Neutrophil (primary cell): ENCODE data around the gene CARD10.
A peak's percentile ranks its signal among the peaks of the same experiment; 100 is the strongest.

Experiments
- H3K27ac ChIP-seq: fragments of 200-600 bp; sonication (generic); 2 replicates; pipeline ENCODE4 v1.5.1; 2016; ENCODE audit warnings: mild to moderate bottlenecking, moderate library complexity
- H3K27me3 ChIP-seq: fragments of 200-600 bp; sonication (generic); 2 replicates; pipeline ENCODE4 v1.6.0; 2016; ENCODE audit warnings: mild to moderate bottlenecking
- H3K36me3 ChIP-seq: fragments of 200-600 bp; sonication (generic); 2 replicates; pipeline ENCODE4 v1.5.1; 2017
- H3K4me1 ChIP-seq, 2 experiments: fragments of 200-600 bp in 1 of 2; sonication (generic) in 1 of 2; 1 replicate in 1 of 2; 2 replicates in 1 of 2; pipeline versions ENCODE4 v1.5.1 to v1.6.1; 2013 to 2016; ENCODE audit warnings: low read depth in 1 of 2, low read length in 1 of 2, mild to moderate bottlenecking in 1 of 2, moderate library complexity in 1 of 2; ENCODE audit not compliant: control insufficient read depth in 1 of 2, insufficient read depth in 1 of 2
- H3K4me3 ChIP-seq, 2 experiments: fragments of 200-600 bp in 1 of 2; sonication (generic) in 1 of 2; 1 replicate in 1 of 2; 2 replicates in 1 of 2; pipeline ENCODE4 v1.5.1; 2013 to 2016; ENCODE audit warnings: low read depth in 1 of 2, low read length in 1 of 2, mild to moderate bottlenecking in 1 of 2, moderate library complexity in 1 of 2
- H3K9me3 ChIP-seq: fragments of 200-600 bp; sonication (generic); 2 replicates; pipeline ENCODE4 v1.5.1; 2016
- CTCF ChIP-seq: fragments of 200-600 bp; sonication (generic); IDR thresholded peaks from 2 replicates; pipeline ENCODE4 v1.5.1; 2016; ENCODE audit warnings: antibody characterized with exemption

The CARD10 gene

GRCh38 chr22:37462436-37462835 lies 56.8 kb downstream of the CARD10 start:
- Histone ChIP-seq H3K9me3 (no peaks in the 10 kb centered on the region), H3K27ac (no peak overlapping the region), H3K4me3 (no peak overlapping the region), H3K4me1 (no peaks in the 10 kb centered on the region), H3K36me3 (peaks cover 18% of the 10 kb centered on the region), H3K27me3 (no peaks in the 10 kb centered on the region)
- no peak for TF ChIP-seq CTCF

- Histone ChIP-seq H3K36me3 (peaks cover 16% of the 10 kb centered on the region), H3K4me1 (no peaks in the 10 kb centered on the region), H3K4me3 (no peak overlapping the region), H3K9me3 (no peaks in the 10 kb centered on the region), H3K27me3 (no peaks in the 10 kb centered on the region), H3K27ac (no peak overlapping the region)
- TF ChIP-seq CTCF = no peak
Measured at GRCh38 chr22:37461961-37462360, 57.3 kb downstream of the CARD10 start.

GRCh38 chr22:37460684-37461083 lies 58.5 kb downstream of the CARD10 start:
- Histone ChIP-seq H3K36me3 (peaks cover 5% of the 10 kb centered on the region), H3K9me3 (no peaks in the 10 kb centered on the region), H3K27me3 (peaks cover 4% of the 10 kb centered on the region), H3K4me3 (no peak overlapping the region), H3K4me1 (no peaks in the 10 kb centered on the region), H3K27ac (no peak overlapping the region)
- no peak for TF ChIP-seq CTCF

GRCh38 chr22:37459206-37459605 lies 60.0 kb downstream of the CARD10 start:
- peaks cover 10% of the 10 kb centered on the region for H3K27me3 ChIP-seq
- no peaks in the 10 kb centered on the region for H3K4me1 ChIP-seq
- no peak overlapping the region for H3K27ac ChIP-seq
- H3K4me3 ChIP-seq = no peak overlapping the region
- no peak for TF ChIP-seq CTCF
- H3K9me3 ChIP-seq = no peaks in the 10 kb centered on the region
- H3K36me3 ChIP-seq = no peaks in the 10 kb centered on the region

GRCh38 chr22:37457093-37457893 lies 61.9 kb downstream of the CARD10 start:
- no peak overlapping the region for H3K27ac ChIP-seq
- H3K4me1 ChIP-seq = no peaks in the 10 kb centered on the region
- H3K36me3 ChIP-seq = no peaks in the 10 kb centered on the region
- peaks cover 18% of the 10 kb centered on the region for H3K27me3 ChIP-seq
- H3K4me3 ChIP-seq = no peak overlapping the region
- TF ChIP-seq CTCF = peak; percentile 90
- no peaks in the 10 kb centered on the region for H3K9me3 ChIP-seq
